CD14-positive monocyte (primary cell): ENCODE measurements around the gene WNT5B. TPM values are rescaled to one million over a fixed set of nuclear protein-coding genes. Genes with fewer than 3 reads are reported as not detected.

Source experiments
- DNase-seq, 3 donors: peaks; one replicate each; pipeline ENCODE4 v3.0.0-alpha.2; 2011 to 2022
- H2AFZ ChIP-seq: 2 replicates; pipeline ENCODE4 v1.6.0; 2012; ENCODE audit warnings: mild to moderate bottlenecking, low read depth, low read length, inconsistent platforms; ENCODE audit not compliant: insufficient read depth, poor library complexity, severe bottlenecking
- H3K27ac ChIP-seq, 2 donors: 1 replicate in 1 of 2; 2 replicates in 1 of 2; pipeline ENCODE4 v1.5.1; 2012 to 2013; ENCODE audit warnings: low read length in 2 of 2, control low read depth in 1 of 2, inconsistent platforms in 1 of 2, low read depth in 1 of 2, mild to moderate bottlenecking in 1 of 2
- H3K27me3 ChIP-seq, 2 donors: one replicate each; pipeline versions ENCODE4 v1.6.0 to v1.6.1; 2011 to 2013; ENCODE audit warnings: low read length in 2 of 2; ENCODE audit not compliant: control insufficient read depth in 2 of 2, insufficient read depth in 2 of 2
- H3K36me3 ChIP-seq, 2 donors: replicated peaks in 1 of 2; 1 replicate in 1 of 2; 2 replicates in 1 of 2; pipeline versions ENCODE4 v1.5.1 to v1.6.1; 2012 to 2013; ENCODE audit warnings: low read length in 2 of 2, control low read depth in 1 of 2, inconsistent platforms in 1 of 2, mild to moderate bottlenecking in 1 of 2; ENCODE audit not compliant: insufficient read depth in 2 of 2, control insufficient read depth in 1 of 2
- H3K4me1 ChIP-seq, 2 donors: 1 replicate in 1 of 2; 2 replicates in 1 of 2; pipeline versions ENCODE4 v1.5.1 to v1.6.1; 2012 to 2013; ENCODE audit warnings: low read length in 2 of 2, control low read depth in 1 of 2, inconsistent platforms in 1 of 2, mild to moderate bottlenecking in 1 of 2, moderate library complexity in 1 of 2; ENCODE audit not compliant: insufficient read depth in 2 of 2, control insufficient read depth in 1 of 2
- H3K4me2 ChIP-seq: replicated peaks from 2 replicates; pipeline ENCODE3; 2012; ENCODE audit warnings: low read length, moderate library complexity, mild to moderate bottlenecking; ENCODE audit not compliant: poor library complexity, severe bottlenecking; ENCODE audit errors: extremely low read depth
- H3K4me3 ChIP-seq, 3 experiments: fragments of 200-600 bp in 1 of 3; sonication (generic) in 1 of 3; replicated peaks in 1 of 3; 1 replicate in 2 of 3; 2 replicates in 1 of 3; pipeline ENCODE4 v1.5.1; 2011 to 2013; ENCODE audit warnings: low read length in 3 of 3, mild to moderate bottlenecking in 3 of 3, control low read depth in 2 of 3, low read depth in 2 of 3, inconsistent platforms in 1 of 3, moderate library complexity in 1 of 3
- H3K79me2 ChIP-seq: 2 replicates; pipeline ENCODE4 v1.6.0; 2012; ENCODE audit warnings: mild to moderate bottlenecking, control low read depth, inconsistent platforms, low read length, moderate library complexity; ENCODE audit not compliant: insufficient read depth
- H3K9ac ChIP-seq: 2 replicates; pipeline ENCODE4 v1.6.0; 2017; ENCODE audit warnings: low read length, mild to moderate bottlenecking; ENCODE audit not compliant: insufficient read depth, poor library complexity, severe bottlenecking
- H3K9me3 ChIP-seq, 2 donors: replicated peaks in 1 of 2; 1 replicate in 1 of 2; 2 replicates in 1 of 2; pipeline versions ENCODE4 v1.5.1 to v1.6.1; 2012 to 2013; ENCODE audit warnings: low read length in 2 of 2, control low read depth in 1 of 2; ENCODE audit not compliant: control insufficient read depth in 1 of 2, insufficient read depth in 1 of 2
- H4K20me1 ChIP-seq: 2 replicates; pipeline ENCODE4 v1.6.0; 2012; ENCODE audit warnings: mild to moderate bottlenecking, low read length, control low read depth, moderate library complexity; ENCODE audit not compliant: insufficient read depth
- H3K27ac Mint-ChIP-seq, 7 donors: one replicate each; pipeline ENCODE4 v1.8.0; 2020; ENCODE audit warnings: mild to moderate bottlenecking in 7 of 7, mixed read lengths in 7 of 7, moderate library complexity in 6 of 7, inconsistent platforms in 2 of 7
- H3K27me3 Mint-ChIP-seq, 3 donors: one replicate each; pipeline ENCODE4 v1.8.0; 2021 to 2022; ENCODE audit warnings: low read depth in 3 of 3, mild to moderate bottlenecking in 3 of 3, mixed read lengths in 3 of 3, moderate library complexity in 3 of 3, inconsistent platforms in 1 of 3
- H3K36me3 Mint-ChIP-seq, 2 donors: one replicate each; pipeline ENCODE4 v1.8.0; 2020; ENCODE audit warnings: mixed read lengths in 2 of 2, inconsistent platforms in 1 of 2, mild to moderate bottlenecking in 1 of 2
- H3K4me1 Mint-ChIP-seq: one replicate; pipeline ENCODE4 v1.8.0; 2020; ENCODE audit warnings: mild to moderate bottlenecking, mixed read lengths
- H3K4me3 Mint-ChIP-seq, 2 donors: one replicate each; pipeline ENCODE4 v1.8.0; 2020; ENCODE audit warnings: mild to moderate bottlenecking in 2 of 2, mixed read lengths in 2 of 2, moderate library complexity in 1 of 2
- H3K9me3 Mint-ChIP-seq, 7 donors: one replicate each; pipeline ENCODE4 v1.8.0; 2020 to 2022; ENCODE audit warnings: mixed read lengths in 7 of 7, mild to moderate bottlenecking in 6 of 7, moderate library complexity in 6 of 7, inconsistent platforms in 2 of 7
- WGBS: methylation state at CpG from one replicate; pipeline ENCODE4 v1.1.5; 2013; ENCODE audit warnings: missing lambda C conversion rate; ENCODE audit not compliant: insufficient coverage; 5-methylcytosine and 5-hydroxymethylcytosine counted together
- intact Hi-C, 2 donors: fragments of 100-400 bp; cut with micrococcal nuclease; formaldehyde crosslinking; loops; one replicate each; pipeline versions ENCODE4 v1.15.0 to v1.15.1; 2023
- polyA plus RNA-seq, 3 donors: library from polyadenylated mRNA; depleted of rRNA in 1 of 3; unstranded in 2 of 3; stranded (reverse) in 1 of 3; fragments of 300-500 nt in 2 of 3; fragments of >200 nt in 1 of 3; fragmentation: Illumina TruSeq in 2 of 3; gene quantifications; 1 replicate in 2 of 3; 2 replicates in 1 of 3; pipeline ENCODE4 v1.2.3, GENCODE V29; 2012 to 2021
- TF ChIP-seq, protein P1 (sequence below): fragments of 200-600 bp; IDR thresholded peaks from one replicate; pipeline ENCODE4 v1.8.0; 2022; ENCODE audit warnings: antibody characterized with exemption, mild to moderate bottlenecking

The WNT5B gene
- polyA plus RNA-seq, 3 donors, result 2.7 to 4.1 (median 3.1) TPM

DNA sequence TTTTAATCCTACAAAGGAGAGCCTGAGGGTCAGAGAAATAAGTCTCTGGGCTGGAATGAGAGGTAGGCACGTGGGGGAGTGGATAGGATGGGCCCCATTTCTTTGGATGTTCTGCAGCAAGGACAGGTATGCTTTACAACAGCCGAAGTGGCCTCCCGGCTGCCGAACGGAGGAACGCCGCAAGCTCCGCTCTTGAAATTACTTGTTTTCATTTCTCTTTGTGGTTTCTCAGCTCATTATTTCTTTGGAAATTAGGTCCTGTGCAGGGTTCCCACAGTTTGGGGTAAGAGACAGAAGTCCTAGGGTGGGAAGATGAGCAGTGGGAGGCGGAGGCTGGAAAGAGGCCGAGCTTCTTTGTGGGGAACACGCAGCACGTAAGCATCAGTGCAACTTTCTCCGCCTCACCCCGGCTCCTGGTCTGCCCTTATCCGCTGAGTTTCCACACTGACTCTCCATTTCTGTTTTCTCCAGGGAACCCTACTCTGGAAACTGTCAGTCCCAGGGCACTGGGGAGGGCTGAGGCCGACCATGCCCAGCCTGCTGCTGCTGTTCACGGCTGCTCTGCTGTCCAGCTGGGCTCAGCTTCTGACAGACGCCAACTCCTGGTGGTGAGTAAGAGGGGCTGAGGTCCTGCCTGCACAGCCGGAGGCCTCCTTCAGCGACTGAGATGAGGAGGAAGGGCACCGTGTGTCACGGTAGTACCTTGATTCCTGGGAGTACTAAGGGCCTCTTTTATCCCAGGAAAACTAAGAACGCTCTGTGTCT is 2.0 kb downstream of the WNT5B start:
- H3K27me3 Mint-ChIP-seq, result peaks cover 35 to 41% (median 41%) of the 10 kb centered on the region in 3 donors
- H3K4me1 Mint-ChIP-seq, result peaks cover 61% of the 10 kb centered on the region
- H3K36me3 Mint-ChIP-seq, result peaks cover 25 to 30% of the 10 kb centered on the region in 2 donors
- intact Hi-C loops, result no loop called here
- peaks cover 0 to 5% of the 10 kb centered on the region in 2 donors for H3K9me3 ChIP-seq
- H3K4me2 ChIP-seq, result peak overlapping the region; percentile 83
- WGBS, result 9% methylated on average over 15 of the region's 23 CpGs
- H2AFZ ChIP-seq, result peak overlapping the region; percentile 72
- H3K9me3 Mint-ChIP-seq, result peaks cover 0 to 10% (median 6%) of the 10 kb centered on the region in 7 donors
- peaks cover 55 to 59% of the 10 kb centered on the region in 2 donors for H3K4me1 ChIP-seq
- peak overlapping the region; percentile 31 to 70 (median 42) for H3K4me3 ChIP-seq
- H3K9ac ChIP-seq, result peak overlapping the region; percentile 41
- no peaks in the 10 kb centered on the region for H4K20me1 ChIP-seq
- no peak overlapping the region for H3K27ac ChIP-seq
- TF ChIP-seq, protein P1, sequence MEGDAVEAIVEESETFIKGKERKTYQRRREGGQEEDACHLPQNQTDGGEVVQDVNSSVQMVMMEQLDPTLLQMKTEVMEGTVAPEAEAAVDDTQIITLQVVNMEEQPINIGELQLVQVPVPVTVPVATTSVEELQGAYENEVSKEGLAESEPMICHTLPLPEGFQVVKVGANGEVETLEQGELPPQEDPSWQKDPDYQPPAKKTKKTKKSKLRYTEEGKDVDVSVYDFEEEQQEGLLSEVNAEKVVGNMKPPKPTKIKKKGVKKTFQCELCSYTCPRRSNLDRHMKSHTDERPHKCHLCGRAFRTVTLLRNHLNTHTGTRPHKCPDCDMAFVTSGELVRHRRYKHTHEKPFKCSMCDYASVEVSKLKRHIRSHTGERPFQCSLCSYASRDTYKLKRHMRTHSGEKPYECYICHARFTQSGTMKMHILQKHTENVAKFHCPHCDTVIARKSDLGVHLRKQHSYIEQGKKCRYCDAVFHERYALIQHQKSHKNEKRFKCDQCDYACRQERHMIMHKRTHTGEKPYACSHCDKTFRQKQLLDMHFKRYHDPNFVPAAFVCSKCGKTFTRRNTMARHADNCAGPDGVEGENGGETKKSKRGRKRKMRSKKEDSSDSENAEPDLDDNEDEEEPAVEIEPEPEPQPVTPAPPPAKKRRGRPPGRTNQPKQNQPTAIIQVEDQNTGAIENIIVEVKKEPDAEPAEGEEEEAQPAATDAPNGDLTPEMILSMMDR, result no peak
- peak overlapping the region; percentile 79 to 92 for H3K4me3 Mint-ChIP-seq
- peak overlapping the region in 2 of 7 donors; percentile 18 to 37 for H3K27ac Mint-ChIP-seq
- no peaks in the 10 kb centered on the region for H3K79me2 ChIP-seq
- peaks cover 22 to 33% of the 10 kb centered on the region in 2 donors for H3K27me3 ChIP-seq
- H3K36me3 ChIP-seq, result no peaks in the 10 kb centered on the region
- DNase-seq, result peak in 1 of 3 donors; percentile 34

DNA sequence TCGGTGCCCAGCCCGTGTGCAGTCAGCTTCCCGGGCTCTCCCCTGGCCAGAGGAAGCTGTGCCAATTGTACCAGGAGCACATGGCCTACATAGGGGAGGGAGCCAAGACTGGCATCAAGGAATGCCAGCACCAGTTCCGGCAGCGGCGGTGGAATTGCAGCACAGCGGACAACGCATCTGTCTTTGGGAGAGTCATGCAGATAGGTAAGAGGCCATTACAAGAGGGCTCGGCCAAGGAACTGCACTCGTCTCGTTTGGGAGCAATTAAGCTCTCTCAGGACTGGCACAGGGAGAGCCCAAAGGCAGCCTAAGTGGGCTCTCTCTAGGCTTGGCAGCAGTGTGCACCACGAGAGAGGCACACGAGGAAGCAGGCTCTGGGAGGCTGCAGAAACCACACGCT is 3.7 kb downstream of the WNT5B start:
- Mint-ChIP-seq H3K9me3 (peaks cover 0 to 10% (median 6%) of the 10 kb centered on the region in 7 donors), H3K27ac (no peak overlapping the region), H3K4me3 (no peak overlapping the region), H3K4me1 (peaks cover 67% of the 10 kb centered on the region), H3K27me3 (peaks cover 32 to 41% (median 39%) of the 10 kb centered on the region in 3 donors), H3K36me3 (peaks cover 19 to 30% of the 10 kb centered on the region in 2 donors)
- Histone ChIP-seq H3K4me3 (no peak overlapping the region), H3K4me2 (no peak overlapping the region), H3K79me2 (no peaks in the 10 kb centered on the region), H3K36me3 (no peaks in the 10 kb centered on the region), H3K9ac (no peak overlapping the region), H2AFZ (no peak overlapping the region), H3K27me3 (peaks cover 22 to 33% of the 10 kb centered on the region in 2 donors), H3K9me3 (peaks cover 0 to 5% of the 10 kb centered on the region in 2 donors), H4K20me1 (no peaks in the 10 kb centered on the region), H3K4me1 (peaks cover 61 to 62% of the 10 kb centered on the region in 2 donors), H3K27ac (no peak overlapping the region)
- intact Hi-C loops, result no loop called here
- TF ChIP-seq, protein P1, result no peak
- 78% methylated on average over 14 of the region's 14 CpGs for whole genome bisulfite sequencing
- DNase-seq, result no peak
